ENCODE measurements around the gene CT45A1.
"Not testable (repeated sequence)": the region's sequence is repeated elsewhere in the genome, so short reads cannot be mapped to it uniquely, and the experiment has no call there.

Gene CT45A1

DNA sequence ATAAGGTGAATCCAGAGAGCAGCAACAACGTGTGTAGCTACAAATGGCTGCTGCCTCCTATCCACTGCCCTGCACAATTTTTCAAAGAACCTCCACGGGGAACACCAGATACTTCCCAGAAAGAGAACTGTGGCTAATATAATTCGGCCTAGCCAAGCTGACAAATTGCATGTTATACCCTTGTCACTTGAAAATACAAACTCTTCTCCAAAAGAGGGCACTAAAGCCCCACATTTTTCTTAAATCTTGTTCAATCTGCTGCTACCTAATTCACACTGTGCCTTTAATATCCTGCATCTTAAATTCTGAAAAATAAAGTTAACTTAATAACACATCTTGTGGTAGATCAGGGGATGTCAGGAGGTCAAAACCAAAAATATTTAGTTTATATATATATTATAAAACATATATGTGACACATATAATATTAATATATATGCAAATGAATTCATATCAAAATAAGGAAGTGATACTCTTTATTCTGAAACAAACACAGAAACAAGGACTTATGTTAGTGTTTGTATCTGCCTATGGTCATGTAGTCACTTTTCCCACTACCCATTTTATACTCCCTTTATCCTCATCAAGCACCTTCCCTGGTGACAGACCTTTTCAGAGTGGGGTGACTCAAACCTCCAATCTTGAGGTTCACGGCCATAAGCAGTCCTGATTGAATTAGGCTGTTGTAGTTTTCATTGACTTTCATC lies 24.1 kb downstream of the CT45A1 start:
- no peak overlapping the region for H3K4me3 ChIP-seq
- H3K27ac ChIP-seq: no peak overlapping the region
- TF ChIP-seq, protein P1, sequence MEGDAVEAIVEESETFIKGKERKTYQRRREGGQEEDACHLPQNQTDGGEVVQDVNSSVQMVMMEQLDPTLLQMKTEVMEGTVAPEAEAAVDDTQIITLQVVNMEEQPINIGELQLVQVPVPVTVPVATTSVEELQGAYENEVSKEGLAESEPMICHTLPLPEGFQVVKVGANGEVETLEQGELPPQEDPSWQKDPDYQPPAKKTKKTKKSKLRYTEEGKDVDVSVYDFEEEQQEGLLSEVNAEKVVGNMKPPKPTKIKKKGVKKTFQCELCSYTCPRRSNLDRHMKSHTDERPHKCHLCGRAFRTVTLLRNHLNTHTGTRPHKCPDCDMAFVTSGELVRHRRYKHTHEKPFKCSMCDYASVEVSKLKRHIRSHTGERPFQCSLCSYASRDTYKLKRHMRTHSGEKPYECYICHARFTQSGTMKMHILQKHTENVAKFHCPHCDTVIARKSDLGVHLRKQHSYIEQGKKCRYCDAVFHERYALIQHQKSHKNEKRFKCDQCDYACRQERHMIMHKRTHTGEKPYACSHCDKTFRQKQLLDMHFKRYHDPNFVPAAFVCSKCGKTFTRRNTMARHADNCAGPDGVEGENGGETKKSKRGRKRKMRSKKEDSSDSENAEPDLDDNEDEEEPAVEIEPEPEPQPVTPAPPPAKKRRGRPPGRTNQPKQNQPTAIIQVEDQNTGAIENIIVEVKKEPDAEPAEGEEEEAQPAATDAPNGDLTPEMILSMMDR (IDR thresholded peaks at IDR 0.05): no peak
- DNase-seq (ENCODE audit: low spot score): no peak

DNA sequence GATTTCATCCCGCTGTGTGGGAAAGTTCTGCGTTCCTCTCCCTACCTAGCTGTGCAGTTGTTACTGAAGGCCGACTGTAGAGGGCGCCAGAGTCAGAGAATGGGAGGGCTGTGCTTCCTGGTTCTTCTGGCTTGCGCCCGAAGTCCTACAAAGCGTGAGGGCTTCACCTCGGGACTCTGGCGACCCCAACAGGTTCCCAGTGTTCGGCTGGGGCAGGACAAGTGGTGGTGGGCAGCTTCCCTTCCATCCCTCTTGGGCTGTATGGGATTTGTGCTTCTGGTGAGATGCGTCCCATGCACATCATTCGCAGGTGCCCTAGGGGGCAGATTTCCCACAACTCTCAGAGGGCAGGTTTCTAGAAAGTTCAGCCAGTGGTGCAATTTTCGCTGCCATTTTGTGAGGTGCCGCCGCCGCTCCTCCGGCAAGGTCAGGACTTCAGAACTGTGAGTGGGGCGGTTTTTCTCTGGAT lies 27.3 kb downstream of the CT45A1 start:
- Histone ChIP-seq H3K27ac (no peak overlapping the region), H3K4me3 (no peak overlapping the region)
- TF ChIP-seq, protein P1 (IDR thresholded peaks at IDR 0.05): no peak
- no peak for DNase-seq (ENCODE audit: low spot score)

DNA sequence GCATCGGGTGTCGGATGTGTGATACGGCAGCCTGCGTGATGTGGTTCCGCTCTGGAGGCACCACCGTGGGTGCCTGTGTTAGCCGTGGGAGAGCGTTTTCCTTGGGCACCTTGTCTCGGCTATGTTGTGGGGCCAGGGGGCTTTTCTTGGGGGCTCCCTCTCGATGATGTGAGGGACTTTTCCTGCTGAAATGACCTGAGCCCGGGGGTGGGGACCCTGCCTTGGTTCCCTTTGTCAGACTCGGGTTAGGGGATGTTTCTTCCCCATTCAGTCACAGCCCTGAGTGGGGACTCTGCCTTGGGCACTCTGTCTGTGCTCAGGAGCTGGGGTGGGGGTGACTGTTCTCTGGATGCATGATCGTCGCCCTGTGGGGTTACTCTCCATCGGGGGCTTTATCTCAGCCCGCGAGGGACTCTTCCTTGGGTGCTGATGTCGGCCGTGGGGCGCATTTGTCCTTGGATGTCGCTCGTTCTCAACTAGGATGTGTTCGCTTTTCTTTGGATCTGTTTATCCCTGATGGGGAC lies 27.8 kb downstream of the CT45A1 start:
- TF ChIP-seq, protein P1 (IDR thresholded peaks at IDR 0.05): no peak
- H3K27ac ChIP-seq: no peak overlapping the region
- no peak overlapping the region for H3K4me3 ChIP-seq
- DNase-seq (ENCODE audit: low spot score): no peak

DNA sequence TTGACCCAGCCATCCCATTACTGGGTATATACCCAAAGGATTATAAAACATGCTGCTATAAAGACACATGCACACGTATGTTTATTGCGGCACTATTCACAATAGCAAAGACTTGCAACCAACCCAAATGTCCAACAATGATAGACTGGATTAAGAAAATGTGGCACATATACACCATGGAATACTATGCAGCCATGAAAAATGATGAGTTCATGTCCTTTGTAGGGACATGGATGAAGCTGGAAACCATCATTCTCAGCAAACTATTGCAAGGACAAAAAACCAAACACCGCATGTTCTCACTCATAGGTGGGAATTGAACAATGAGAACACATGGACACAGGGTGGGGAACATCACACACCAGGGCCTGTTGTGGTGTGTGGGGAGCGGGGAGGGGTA lies 31.3 kb downstream of the CT45A1 start:
- DNase-seq (ENCODE audit: low spot score); H3K27ac ChIP-seq; H3K4me3 ChIP-seq: not testable (repeated sequence)

DNA sequence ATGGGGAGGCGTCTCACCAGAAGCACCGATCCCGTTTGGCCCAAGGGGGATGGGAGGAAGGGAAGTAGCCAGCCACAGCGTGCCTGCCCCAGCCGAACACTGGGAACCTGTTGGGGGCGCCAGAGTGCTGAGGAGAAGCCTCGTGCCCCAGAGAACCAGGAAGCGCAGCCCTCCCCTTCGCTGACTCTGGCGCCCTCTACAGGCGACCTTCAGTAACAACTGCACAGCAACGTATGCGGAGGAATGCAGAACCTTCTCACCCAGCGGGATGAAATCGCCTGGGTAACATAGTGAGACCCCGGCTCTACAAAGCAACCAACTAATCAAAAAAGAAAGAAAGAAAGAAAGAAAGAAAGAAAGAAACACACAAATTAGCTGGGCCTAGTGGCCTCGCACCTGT lies 54.7 kb downstream of the CT45A1 start, which contains the start of gene CT45A3:
CT45A3 (minus strand) TSS at position 101 of the 400 bp plus-strand sequence. CDS start 3,747 bp downstream, outside the sequence.
- not testable (repeated sequence) for H3K27ac ChIP-seq; DNase-seq (ENCODE audit: low spot score); H3K4me3 ChIP-seq
